CD4-positive, alpha-beta T cell treated with Interleukin-21 for 1 hour (primary cell): ENCODE data around the gene DPP3.

Source experiments
- DNase-seq: peaks from one replicate; pipeline ENCODE4 v3.0.0-alpha.2; 2020

The DPP3 gene

DNA sequence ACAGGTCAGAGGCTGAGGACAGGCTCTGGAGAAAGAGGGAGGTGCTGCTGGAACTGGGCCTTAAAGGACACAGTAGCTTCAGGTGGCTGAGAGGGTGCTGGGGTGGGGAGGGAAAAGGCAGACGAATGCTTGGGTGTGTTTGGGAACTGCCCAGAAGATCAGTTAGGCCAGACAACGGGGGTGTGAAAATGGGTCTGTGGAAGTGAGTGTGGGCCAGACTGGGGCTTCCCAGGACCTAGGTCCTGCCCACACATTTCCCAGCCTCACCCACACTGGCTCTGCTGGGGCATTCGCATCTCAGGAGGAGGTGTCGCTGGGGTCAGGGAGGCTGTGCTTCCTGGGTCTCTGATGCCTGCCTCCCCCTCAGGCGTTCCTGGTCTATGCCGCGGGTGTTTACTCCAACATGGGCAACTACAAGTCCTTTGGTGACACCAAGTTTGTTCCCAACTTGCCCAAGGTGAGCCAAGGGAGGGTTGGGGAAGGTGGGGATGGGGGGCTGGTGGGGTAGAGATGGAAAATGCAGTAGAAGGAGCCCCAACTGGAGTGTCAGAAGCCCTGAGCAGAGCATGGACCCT lies 4.7 kb downstream of the DPP3 start:
- DNase-seq: no peak

DNA sequence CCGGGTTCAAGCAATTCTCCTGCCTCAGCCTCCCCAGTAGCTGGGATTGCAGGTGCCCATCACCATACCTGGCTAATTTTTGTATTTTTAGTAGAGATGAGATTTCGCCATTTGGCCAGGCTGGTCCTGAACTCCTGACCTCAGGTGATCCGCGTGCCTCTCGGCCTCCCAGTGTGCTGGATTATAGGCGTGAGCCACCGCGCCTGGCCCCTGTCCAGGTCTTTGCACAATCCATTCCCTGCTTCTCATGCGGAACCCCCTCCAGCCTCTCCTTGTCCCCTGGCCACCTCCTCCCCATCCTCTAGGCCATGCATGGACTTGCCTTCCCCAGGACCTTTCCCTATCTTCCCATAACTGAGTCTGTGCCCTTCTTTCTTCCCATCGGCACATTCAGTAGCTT lies 8.7 kb downstream of the DPP3 start:
- no peak for DNase-seq

DNA sequence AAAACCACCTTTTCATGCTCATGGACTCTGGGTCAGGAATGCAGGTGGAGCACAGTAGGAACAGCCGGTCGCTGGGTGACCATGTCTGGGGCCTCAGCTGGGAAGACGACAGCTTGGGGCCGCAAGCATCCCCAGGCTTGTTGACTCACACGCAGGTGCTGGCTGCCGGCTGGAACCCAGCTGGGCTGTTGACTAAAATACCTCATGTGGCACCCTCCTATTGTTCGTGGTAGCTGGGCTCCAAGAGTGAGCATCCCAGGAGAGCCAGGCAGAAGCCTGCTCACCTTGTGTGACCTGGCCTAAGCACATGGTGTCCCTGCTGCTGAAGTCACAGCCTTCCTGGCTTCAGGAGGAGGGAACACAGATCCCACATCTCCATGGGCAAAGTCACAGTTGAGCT lies 9.4 kb downstream of the DPP3 start:
- DNase-seq: no peak

DNA sequence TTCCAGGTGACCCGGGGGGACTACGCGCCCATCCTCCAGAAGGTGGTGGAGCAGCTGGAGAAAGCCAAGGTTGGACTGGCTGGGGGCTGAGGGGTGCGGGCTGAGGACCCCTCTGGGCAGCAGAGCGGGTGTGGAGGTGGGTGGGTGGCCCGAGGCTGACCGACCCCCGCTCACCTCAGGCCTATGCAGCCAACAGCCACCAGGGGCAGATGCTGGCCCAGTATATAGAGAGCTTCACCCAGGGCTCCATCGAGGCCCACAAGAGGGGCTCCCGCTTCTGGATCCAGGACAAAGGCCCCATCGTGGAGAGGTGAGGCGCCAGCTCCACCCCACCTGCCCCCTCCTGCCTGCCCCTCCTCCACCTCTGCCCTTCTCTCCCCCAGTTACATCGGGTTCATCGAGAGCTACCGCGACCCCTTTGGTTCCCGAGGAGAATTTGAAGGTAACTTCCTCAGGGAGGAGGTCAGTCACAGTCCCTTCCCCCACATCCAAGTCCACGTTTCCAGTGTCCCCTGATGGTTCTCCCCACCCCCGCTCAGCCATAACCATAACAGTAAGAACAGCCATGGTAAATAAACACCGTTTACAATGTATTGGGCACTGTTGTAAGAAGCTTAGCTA lies 11.2 kb downstream of the DPP3 start:
- DNase-seq: no peak

DNA sequence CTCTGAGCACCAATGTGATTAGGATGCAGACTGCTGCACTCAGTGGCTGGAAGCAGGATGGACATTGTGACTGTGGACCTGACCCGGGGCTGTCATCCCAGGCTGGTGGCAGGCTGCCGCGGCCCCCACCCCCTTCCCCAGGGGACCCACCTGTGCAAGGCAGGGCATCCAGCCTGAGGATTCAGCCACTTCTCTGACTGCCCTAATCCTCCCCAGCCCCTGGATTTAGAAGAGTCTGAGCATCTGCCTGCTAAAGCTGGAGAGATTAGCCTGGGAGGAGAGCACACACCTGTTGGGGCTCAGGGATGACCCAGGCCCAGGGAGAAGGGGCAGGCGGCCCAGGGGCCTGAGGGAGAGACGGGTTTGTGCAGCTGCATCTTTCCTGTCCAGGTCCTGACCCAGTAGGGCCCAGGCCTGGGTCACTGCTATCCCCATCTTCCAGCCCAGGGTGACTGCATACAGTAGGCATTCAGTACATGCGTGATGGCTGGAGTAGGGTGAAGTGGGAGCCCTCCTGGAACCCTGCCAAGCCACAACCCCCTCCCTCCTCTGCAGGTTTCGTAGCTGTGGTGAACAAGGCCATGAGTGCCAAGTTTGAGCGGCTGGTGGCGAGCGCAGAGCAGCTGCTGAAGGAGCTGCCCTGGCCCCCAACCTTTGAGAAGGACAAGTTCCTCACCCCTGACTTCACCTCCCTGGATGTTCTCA lies 12.1 kb downstream of the DPP3 start:
- DNase-seq: no peak

DNA sequence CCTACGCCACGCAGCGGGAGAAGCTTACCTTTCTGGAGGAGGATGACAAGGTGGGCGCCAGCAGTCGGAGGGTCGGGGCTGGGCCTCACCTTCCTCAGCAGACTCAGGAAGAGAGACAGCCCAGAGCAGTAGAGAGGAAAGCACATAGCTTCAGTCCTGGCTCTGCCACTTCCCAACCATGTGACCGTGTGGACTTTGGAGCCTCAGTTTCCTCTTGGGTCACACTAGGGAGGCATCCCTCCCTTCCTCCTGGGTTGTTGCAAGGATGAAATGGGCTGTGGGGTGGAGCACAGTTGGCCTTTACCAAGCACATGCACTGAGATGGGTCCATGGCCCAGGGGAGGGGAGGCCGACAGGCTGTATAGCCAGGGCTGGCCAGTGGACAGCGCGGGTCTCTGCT lies 12.9 kb downstream of the DPP3 start:
- DNase-seq: no peak

DNA sequence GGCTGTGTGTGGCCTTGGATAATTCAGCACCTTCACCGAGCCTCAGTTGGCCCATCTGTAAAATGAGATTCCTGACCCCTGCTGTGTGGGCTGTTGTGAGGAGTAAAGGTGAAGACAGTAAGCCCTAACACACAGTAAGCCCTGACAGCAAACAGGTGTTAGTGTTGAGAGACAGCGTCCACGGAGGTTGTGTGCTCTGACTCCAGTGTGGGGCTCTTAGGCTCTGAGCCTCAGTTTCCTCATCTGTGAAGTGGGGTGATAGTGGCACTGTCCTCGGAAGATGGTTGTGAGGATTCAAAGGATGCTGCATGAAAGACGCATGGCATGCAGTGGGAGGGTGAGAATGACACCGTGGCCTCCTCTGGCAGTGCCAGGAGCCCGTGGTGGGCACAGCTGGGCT lies 14.2 kb downstream of the DPP3 start:
- no peak for DNase-seq

DNA sequence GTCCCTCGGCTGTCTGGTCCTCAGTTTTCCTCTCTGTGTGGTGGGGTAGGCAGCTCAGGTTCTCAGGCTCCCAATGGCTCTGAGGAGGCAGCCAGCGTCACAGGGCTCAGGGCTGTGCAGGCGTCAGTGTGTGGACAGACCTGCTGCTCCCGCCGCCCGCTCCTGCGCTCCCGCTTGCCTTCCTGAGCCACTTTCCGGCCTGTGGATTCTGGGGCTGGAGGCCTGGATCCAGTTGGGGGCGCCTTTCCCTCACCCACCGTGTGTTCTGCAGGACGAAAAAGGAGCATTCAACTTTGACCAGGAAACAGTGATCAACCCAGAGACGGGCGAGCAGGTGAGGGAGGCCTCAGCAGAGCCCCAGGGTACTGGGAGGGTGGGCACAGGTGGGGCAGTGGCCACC lies 14.7 kb downstream of the DPP3 start:
- no peak for DNase-seq

DNA sequence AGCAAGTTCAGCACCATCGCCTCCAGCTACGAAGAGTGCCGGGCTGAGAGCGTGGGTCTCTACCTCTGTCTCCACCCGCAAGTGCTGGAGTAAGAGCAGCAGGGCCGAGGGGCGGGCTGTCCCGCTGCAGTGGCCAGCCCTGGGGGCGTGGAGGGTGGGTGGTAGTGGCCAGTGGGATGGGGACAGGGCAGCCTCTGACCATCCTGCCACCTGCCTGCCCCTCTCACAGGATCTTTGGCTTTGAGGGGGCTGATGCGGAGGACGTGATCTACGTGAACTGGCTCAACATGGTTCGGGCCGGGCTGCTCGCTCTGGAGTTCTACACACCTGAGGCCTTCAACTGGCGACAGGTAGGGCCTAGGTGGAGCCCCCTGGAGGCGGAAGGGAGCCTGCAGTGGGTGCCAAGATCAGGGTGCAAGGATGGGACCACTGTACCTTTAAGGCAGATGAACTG lies 15.2 kb downstream of the DPP3 start:
- DNase-seq: peak; percentile 9

DNA sequence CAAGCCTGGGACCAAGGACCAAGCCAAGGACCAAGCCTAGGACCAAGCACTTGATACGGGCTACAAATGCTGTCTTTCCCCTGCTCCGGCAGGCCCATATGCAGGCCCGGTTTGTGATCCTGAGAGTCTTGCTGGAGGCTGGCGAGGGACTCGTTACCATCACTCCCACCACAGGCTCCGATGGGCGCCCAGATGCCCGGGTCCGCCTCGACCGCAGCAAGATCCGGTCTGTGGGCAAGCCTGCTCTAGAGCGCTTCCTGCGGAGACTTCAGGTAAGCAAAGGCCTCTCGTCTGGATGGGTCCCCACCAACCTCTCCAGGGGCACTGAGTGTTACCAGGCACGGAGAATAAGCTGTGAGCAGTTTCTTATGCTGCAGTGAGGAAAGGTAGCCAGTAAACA lies 17.0 kb downstream of the DPP3 start:
- no peak for DNase-seq

DNA sequence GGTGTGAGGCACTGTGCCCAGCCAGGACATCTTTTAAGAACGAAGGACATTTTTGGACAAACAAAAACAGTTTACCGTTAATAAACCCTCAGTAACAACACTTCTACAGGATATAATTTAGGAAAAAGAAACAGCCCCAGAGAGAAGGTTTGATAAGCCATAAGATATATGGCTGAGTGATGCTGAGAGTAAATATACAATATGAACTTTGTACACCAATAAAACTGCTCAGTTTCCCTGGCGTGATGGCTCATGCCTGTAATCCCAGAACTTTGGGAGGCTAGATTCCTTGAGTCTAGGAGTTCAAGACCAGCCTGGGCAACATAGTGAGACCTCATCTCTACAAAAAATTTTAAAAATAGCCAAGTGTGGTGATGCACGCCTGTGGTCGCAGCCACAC lies 18.3 kb downstream of the DPP3 start:
- DNase-seq: no peak

DNA sequence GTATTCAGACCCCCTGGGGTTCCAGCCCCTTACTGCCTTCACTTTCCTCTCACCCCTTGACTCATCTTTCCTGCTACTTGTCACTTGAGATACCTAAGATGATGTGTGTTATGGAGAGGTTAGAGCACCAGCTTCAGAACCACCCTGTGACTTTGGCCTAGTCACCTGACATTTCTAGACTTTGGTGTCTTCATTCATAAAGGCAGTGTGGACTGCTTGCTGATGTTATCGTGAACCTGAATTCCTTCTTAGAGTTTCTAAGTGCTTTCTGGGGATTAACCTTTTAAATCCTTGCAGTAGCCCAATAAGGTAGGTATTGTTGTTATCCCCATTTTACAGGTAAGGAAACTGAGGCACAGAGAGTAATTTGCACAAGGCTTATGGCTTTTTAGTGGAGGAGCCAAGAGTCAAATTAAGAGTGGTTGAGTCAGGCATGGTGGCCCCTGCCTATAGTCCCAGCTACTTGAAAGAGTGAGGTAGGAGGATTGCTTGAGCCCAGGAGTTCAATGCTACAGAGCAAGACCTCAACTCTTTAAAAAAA lies 25.1 kb downstream of the DPP3 start:
- DNase-seq: no peak

DNA sequence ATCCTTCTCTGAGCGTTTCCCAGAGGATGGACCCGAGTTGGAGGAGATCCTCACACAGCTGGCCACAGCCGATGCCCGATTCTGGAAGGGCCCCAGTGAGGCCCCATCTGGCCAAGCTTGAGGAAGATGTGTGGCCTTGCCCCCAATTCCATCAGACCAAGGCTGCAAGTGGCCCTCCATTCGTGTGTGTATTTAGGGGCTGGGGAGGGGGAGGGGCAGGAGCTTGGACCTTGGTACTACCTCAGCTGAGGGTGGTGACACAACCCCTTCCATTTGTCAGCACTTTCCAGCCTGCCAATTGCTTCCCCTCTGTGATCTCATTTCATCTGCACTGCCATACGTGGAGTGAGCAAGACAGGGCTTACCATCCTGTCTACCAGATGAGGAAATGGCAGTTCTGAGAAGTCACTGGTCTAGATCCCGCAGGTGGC lies 28.9 kb downstream of the DPP3 start:
- DNase-seq: no peak

DNA sequence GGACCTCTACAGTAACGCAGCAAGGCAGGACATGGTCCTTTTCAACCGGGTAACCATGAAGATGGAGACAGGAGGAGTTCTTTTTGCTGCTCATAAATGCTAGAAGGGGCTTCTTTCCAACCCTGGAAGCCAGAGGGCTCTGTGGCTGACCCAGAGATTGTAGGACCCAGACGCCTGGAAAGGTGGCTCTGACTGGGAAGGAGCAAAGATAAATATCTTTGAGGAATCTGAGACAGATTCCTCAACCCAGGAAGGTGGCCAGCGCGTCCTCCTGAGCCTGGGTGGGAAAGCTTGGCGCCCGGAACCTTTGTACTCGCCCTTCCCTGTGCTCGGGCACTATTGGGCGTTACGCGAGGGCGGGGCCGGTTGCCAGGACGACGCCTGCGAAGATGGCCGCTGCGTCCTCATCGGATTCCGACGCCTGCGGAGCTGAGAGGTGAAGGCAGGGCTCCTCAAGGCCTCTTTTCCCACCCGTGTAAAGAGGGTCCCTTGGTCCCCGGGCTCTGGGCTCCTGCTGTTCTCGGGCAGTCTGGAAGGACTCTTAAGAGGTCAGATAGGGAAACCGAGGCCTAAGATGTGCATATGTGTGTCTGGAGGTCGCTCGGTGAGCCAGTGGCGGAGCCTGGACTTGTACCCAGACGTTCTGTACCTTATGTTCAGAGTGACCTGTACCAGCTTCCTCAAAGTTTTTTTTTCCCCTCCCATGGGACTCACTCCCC lies 30.2 kb downstream of the DPP3 start, which contains the start of gene BBS1:
TSS of gene BBS1 (plus strand) at position 365 of the 719 bp plus-strand sequence. CDS start at position 390, 25 bp downstream.
- peak; percentile 83 for DNase-seq

DNA sequence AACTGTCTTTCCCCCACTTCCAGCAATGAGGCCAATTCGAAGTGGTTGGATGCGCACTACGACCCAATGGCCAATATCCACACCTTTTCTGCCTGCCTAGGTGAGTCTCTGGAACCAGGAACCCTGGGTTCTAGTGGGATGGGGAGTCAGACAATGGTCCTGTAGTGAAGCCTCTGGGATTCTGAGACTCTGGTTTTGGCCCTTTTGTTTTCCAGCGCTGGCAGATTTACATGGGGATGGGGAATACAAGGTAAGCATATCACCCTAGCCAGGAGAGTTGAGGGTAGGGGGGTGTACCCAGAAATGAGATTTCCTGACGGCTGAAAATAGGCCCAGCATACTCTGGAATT lies 30.7 kb downstream of the DPP3 start:
- no peak for DNase-seq

DNA sequence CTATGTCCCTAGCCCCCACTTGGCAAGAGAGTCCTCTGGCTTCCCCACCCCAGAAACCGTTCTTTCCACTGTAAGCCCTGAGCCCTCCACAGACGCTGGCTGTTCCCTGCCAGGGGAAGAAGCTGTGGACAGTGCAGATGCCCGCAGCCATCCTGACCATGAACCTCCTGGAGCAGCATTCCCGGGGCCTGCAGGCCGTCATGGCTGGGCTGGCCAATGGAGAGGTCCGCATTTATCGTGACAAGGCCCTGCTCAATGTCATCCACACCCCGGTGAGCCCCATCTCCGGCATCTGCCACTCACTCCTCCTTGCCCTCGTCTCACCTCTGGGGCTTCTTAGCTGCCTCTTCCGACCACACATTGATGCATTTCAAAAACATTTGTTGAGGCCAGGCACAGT lies 43.4 kb downstream of the DPP3 start:
- no peak for DNase-seq

DNA sequence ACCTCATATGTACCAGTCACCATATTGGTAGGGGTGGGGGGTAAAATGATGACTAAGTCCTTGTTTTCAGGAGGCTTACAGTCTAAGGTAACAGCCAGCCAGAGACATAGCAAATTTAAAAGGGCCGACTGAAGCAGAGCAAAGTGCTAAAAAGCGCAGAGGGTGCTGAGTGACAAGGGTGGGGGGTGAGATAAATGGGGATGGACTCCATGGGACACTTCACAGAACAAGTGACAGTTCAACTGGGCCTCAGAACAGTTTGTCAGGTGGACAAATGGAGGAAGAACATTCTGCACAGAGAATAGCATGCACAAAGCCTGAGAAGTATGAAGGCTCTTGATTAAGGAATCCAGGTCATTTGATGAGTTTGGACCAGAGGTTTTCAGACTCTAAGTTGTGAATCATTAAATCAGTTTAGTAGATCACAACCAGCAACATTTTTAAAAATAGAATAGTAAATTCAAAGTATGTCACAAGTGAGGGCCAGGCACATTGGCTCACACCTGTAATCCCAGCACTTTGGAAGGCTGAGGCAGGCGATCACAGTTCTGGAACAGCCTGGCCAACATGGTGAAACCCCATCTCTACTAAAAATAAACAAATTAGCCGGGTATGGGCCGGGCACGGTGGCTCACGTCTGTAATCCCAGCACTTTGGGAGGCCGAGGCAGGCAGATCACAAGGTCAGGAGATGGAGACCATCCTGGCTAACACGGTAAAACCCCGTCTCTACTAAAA lies 44.2 kb downstream of the DPP3 start:
- no peak for DNase-seq

DNA sequence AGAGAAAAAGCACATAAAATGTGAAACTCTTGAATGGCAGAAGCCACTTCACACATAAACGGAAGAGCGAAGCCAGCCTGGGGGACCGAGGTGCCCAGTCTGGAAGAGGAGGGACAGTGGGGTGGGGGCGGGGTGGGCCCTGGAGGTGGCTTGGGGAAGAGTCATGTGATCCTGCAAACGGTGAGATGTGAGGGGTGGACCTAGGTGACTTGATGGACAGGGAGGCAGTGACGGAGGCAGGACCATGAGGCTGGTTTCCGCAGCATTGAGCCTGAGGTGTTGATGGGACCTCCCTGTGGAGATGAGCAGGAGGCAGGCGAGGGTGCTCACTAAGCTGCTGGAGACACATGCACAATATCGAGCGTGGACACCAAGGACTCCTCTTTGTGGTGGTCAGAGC lies 48.8 kb downstream of the DPP3 start:
- no peak for DNase-seq

DNA sequence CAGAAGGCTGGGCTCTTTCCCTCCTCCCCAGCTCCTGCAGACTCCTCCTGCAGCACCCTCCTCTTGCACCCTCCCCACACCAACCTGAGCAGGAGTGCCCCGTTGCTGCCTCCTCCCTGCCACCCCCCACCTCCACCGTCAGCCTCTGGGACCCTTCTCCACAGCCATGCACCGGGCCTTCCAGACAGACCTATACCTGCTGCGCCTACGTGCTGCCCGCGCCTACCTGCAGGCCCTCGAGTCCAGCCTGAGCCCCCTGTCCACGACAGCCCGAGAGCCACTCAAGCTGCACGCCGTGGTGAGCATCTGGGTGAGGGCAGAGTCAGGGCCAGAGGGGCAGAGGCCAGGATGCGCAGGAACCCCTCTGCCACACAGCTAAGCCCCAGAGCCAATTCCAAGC lies 49.4 kb downstream of the DPP3 start:
- no peak for DNase-seq

DNA sequence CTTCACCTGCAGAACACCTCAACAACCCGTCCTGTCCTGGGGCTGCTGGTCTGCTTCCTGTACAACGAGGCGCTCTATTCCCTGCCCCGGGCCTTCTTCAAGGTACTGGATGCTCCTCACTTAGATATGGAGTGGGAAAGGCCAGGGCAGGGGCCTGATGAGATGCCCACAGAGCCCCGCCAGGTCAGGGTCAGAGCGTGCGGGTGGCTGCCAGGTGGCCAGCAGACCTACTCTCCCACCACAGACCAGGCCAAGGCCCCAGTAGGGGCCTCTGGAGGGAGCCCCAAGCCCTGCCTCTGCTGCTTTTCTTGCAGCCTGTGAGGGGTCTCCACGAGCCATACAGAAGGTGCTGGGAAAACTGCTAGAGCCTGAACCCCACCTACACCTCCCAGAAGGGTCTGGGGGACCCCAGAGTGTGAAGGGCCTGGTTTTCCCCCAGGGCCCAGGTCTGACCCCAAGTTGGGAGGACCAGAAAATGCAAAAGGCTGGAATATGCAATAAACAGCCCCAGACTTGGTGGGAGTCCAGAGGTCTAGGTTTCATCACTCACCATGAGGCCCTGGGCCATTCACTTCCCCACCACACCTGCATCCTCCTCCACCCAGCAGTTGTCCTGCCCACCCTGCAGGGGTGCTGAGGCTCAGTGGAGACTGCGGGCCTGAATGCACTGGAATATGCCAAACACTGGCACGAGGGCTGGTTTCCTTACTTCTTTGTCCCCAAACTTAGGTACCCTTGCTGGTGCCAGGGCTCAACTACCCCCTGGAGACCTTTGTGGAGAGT lies 50.9 kb downstream of the DPP3 start:
- no peak for DNase-seq

DNA sequence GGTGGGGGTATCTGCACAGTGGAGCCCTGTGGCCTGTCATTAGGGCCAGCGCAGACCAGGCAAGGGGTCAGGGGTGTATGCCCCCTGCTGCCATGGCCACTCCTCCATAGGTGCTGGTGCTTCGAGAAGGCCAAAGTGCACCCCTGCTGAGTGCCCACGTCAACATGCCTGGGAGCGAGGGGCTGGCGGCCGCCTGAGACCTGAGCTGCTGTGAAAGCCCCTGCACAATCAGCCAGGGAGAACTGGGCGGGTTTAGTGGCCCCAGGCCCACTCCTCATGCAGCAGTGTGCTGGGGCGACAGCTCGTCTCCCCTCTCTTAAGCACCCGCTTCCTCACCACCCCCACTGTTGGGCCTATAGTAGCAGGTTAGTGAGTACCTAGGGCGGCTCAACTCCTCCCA lies 51.6 kb downstream of the DPP3 start:
- no peak for DNase-seq

DNA sequence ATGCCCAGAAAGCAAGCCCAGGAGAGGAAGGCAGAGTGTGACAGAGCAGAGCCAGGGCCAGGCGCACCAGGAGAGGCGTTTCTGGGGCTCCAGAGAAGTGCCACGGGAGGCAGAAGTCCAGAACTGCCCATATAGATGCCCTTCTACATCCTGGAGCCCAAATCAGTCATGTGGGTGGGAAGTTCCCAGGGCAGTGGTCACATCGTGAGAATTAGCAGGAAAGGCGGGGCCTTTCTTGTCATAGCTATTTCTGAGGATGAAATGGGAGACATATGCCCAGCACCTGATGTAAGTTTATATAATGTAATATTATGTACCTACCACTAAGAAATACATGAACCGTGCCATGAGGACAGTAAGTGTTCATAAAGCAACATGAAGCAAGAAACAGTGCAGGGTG lies 52.5 kb downstream of the DPP3 start:
- DNase-seq: no peak
